ENCODE measurements around the gene ADM.

- TF ChIP-seq CTCF (IDR thresholded peaks at IDR 0.05) (peak; percentile 98), SIN3A (IDR thresholded peaks at IDR 0.05; ENCODE audit: borderline replicate concordance, insufficient read depth, low read depth, low read length) (peak; percentile 98), POLR2AphosphoS5 (IDR thresholded peaks at IDR 0.05; ENCODE audit: low read depth, low read length) (peak; percentile 100), REST (IDR thresholded peaks at IDR 0.05; ENCODE audit: insufficient read depth in 1 of 2, low read depth in 2 of 2, low read length in 1 of 2) (peak in 1 of 2 experiments; percentile 53; a peak in 1 of 4 replicates), TCF7L2 (IDR thresholded peaks at IDR 0.05; ENCODE audit: low read depth, low read length) (0 out of 2 replicates have a peak, but pooled peaks have one; percentile 39)
Measured at GRCh38 chr11:10304495-10305261, at the start of gene ADM.

All from Panc1 (cell line).